ENCODE results near the gene CMBL. TPM values are rescaled to one million over a fixed set of nuclear protein-coding genes. Genes with fewer than 3 reads are reported as not detected.

The CMBL gene
- total RNA-seq, 1 donor from 2014 or later: 0.75 TPM

DNA sequence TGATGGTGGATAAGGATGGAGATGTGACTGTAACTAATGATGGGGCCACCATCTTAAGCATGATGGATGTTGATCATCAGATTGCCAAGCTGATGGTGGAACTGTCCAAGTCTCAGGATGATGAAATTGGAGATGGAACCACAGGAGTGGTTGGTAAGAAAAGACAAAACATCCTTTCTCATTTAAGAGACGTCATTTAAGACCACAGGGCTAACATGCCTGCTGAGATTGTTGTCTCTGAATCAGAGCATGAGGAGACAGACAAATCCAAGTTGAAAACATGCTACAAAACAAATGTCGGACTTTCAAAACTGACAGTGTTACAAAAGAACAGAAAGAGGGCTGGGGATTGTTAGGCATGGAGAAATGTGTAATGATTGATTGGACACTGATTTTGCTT, 53.0 kb downstream of the CMBL start:
- intact Hi-C loops (cut with DNase I): loop anchor here (10.0 kb wide), 1 partner anchor 510 kb away; the partner anchor contains the start of gene DAP
- Histone ChIP-seq H3K27ac (no peak overlapping the region), H3K4me3 (no peak overlapping the region), H3K27me3 (no peaks in the 10 kb centered on the region), H3K9me3 (no peaks in the 10 kb centered on the region), H3K36me3 (peaks cover 44 to 55% of the 10 kb centered on the region in 2 donors), H3K4me1 (peaks cover 8 to 13% of the 10 kb centered on the region in 2 donors)
- TF ChIP-seq, protein P1, sequence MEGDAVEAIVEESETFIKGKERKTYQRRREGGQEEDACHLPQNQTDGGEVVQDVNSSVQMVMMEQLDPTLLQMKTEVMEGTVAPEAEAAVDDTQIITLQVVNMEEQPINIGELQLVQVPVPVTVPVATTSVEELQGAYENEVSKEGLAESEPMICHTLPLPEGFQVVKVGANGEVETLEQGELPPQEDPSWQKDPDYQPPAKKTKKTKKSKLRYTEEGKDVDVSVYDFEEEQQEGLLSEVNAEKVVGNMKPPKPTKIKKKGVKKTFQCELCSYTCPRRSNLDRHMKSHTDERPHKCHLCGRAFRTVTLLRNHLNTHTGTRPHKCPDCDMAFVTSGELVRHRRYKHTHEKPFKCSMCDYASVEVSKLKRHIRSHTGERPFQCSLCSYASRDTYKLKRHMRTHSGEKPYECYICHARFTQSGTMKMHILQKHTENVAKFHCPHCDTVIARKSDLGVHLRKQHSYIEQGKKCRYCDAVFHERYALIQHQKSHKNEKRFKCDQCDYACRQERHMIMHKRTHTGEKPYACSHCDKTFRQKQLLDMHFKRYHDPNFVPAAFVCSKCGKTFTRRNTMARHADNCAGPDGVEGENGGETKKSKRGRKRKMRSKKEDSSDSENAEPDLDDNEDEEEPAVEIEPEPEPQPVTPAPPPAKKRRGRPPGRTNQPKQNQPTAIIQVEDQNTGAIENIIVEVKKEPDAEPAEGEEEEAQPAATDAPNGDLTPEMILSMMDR (IDR thresholded peaks at IDR 0.05): no peak
- DNase-seq (ENCODE audit: low spot score in 2 of 2): no peak

DNA sequence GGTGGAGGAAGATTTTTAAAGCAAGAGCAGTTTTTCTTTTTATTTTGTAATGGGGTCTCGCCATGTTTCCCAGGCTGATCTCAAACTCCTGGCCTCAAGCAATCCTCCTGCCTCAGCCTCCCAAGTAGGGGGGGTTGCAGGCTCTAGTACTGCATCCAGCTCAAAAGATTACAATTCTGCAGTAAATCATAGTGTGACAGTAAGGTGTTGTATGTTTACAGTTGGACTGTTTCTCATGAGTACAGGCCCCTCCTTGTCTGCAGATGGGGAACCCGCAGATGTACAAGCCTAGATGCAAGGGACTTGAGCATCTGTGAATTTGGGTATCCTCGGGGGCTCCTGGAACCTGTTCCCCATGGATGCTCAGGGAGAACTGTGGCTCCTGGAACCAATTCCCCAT, 54.3 kb downstream of the CMBL start:
- H3K27ac ChIP-seq: no peak overlapping the region
- DNase-seq (ENCODE audit: low spot score in 2 of 2): no peak
- peaks cover 10 to 16% of the 10 kb centered on the region in 2 donors for H3K4me1 ChIP-seq
- intact Hi-C loops (cut with DNase I): loop anchor here (10.0 kb wide), 1 partner anchor 511 kb away; the partner anchor contains the start of gene DAP
- peaks cover 31 to 42% of the 10 kb centered on the region in 2 donors for H3K36me3 ChIP-seq
- H3K9me3 ChIP-seq: no peaks in the 10 kb centered on the region
- TF ChIP-seq, protein P1 (IDR thresholded peaks at IDR 0.05): no peak
- H3K27me3 ChIP-seq: no peaks in the 10 kb centered on the region
- no peak overlapping the region for H3K4me3 ChIP-seq

DNA sequence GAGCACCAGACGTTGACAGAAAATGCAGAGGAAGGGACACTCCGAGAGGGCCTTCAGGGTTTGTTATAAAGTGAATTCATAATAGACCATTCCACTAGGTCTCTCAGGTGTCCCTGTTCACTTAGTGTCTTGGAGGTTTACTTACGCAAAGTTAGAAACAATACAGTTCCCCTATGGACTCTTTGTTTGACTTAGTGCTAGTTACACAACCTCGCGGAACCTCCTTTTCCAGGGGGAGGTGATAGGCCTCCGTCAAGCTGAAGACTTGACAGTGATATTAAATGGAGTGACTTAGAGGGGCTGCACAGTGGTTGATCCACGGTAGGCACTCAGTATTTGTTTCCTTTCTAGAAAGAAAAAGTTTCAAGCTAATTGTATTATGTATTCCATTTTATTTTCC, 56.3 kb downstream of the CMBL start:
- no peak for DNase-seq (ENCODE audit: low spot score in 2 of 2)
- TF ChIP-seq, protein P1 (IDR thresholded peaks at IDR 0.05): no peak
- Histone ChIP-seq H3K36me3 (peaks cover 11 to 22% of the 10 kb centered on the region in 2 donors), H3K4me3 (peak overlapping the region; percentile 69 to 88), H3K27me3 (no peaks in the 10 kb centered on the region), H3K4me1 (peaks cover 10 to 16% of the 10 kb centered on the region in 2 donors), H3K9me3 (no peaks in the 10 kb centered on the region), H3K27ac (no peak overlapping the region)
- intact Hi-C loops (cut with DNase I): loop anchor here (10.0 kb wide), 1 partner anchor 513 kb away; the partner anchor contains the start of gene DAP

DNA sequence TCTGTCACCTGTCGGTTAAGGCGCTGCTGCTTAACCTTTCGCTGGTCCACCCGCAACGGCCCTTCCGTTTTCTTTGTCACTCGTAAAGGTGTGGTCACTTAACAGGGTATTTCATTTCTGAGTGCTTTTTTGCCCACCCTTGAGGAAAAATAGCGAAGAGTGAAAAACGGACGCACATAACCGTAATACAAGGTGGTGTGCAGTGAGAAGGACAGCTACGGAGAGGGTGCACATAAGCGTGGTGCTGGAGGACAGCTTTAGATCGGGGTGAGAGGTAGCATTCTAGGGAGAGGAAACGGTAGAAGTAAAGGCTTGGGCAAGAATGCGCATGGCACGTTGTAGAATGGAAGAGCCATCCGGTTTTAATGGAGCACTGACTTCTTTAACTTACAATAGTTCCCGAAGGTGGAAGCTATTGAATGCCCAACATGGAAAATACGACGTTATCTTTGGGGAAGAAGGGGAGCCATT, 56.9 kb downstream of the CMBL start:
- Histone ChIP-seq H3K27me3 (no peaks in the 10 kb centered on the region), H3K36me3 (peaks cover 6 to 17% of the 10 kb centered on the region in 2 donors), H3K4me1 (peaks cover 10 to 16% of the 10 kb centered on the region in 2 donors), H3K9me3 (no peaks in the 10 kb centered on the region), H3K27ac (peak overlapping the region; percentile 88), H3K4me3 (peak overlapping the region; percentile 69 to 88)
- DNase-seq (ENCODE audit: low spot score in 2 of 2): no peak
- TF ChIP-seq, protein P1 (IDR thresholded peaks at IDR 0.05): no peak
- intact Hi-C loops (cut with DNase I): loop anchor here (10.0 kb wide), 1 partner anchor 514 kb away; the partner anchor contains the start of gene DAP

DNA sequence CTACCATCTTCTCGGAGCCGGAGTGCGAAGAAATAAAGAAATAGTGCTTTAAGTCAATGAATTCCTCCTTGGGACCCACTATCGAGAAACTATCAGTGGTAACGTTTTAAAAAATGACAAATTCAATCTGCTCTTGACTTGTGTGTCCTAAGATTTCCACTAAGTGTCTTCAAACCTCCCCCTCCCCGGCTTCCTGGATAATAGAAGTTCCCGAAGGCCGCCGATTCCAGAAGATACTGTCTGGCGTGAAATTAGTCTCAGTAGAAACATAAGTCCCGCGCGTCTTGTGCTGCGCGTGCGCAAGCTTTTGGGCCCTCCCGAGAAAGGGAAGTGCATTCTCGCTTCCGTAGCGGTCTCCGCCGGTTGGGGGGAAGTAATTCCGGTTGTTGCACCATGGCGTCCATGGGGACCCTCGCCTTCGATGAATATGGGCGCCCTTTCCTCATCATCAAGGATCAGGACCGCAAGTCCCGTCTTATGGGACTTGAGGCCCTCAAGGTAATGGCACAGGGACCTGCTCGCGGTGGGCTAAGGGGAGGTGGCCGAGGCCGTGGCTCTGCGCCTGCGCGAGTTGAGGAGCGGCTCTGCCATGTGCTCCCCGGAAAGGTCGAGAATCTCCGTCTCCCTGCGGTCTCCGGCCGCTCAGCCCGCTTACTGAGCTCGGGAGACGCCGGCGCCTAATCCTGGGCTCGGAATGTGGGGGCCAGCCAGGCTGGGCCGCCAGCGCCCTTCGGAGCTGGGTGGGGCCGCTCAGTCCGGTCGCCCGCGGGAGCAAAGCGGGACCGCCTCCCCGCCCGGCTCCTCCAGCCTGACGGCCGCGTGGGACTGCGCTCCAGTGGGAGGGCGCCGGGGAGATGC, 57.5 kb downstream of the CMBL start, which contains the start of gene CCT5:
CCT5 (plus strand) TSS at position 333 of the 858 bp plus-strand sequence; CDS start at position 394, 61 bp downstream.
- no peaks in the 10 kb centered on the region for H3K9me3 ChIP-seq
- peak; percentile 69 to 97 for DNase-seq (ENCODE audit: low spot score in 2 of 2)
- H3K27me3 ChIP-seq: no peaks in the 10 kb centered on the region
- intact Hi-C loops (cut with DNase I): loop anchor here (5.0 to 10.0 kb wide), 2 partner anchors 515 to 703 kb away; partner anchors contain the start of genes DAP and SEMA5A
- TF ChIP-seq, protein P1 (IDR thresholded peaks at IDR 0.05): no peak
- H3K4me3 ChIP-seq: peak within 1 kb of the TSS; percentile 69 to 88
- peaks cover 10 to 16% of the 10 kb centered on the region in 2 donors for H3K4me1 ChIP-seq
- peaks cover 0 to 10% of the 10 kb centered on the region in 2 donors for H3K36me3 ChIP-seq
- H3K27ac ChIP-seq: peak within 1 kb of the TSS; percentile 88
